IPS-15b (cell line): ENCODE results near the gene WDR88.
A peak's percentile ranks its signal among the peaks of the same experiment; 100 is the strongest.
"Not testable (repeated sequence)": the region's sequence is repeated elsewhere in the genome, so short reads cannot be mapped to it uniquely, and the experiment has no call there.

ENCODE experiments used
- H3K27me3 ChIP-seq: one replicate; pipeline ENCODE4 v1.6.1; 2013; ENCODE audit warnings: low read length; ENCODE audit not compliant: control insufficient read depth, insufficient read depth
- H3K36me3 ChIP-seq: one replicate; pipeline ENCODE4 v1.6.1; 2013; ENCODE audit warnings: low read length; ENCODE audit not compliant: control insufficient read depth, insufficient read depth
- H3K4me1 ChIP-seq: one replicate; pipeline ENCODE4 v1.6.1; 2013; ENCODE audit warnings: mild to moderate bottlenecking, low read length; ENCODE audit not compliant: control insufficient read depth, insufficient read depth
- H3K4me3 ChIP-seq: one replicate; pipeline ENCODE4 v1.5.1; 2013; ENCODE audit warnings: low read depth, low read length
- H3K9ac ChIP-seq: one replicate; pipeline ENCODE4 v1.6.1; 2013; ENCODE audit warnings: low read depth, mild to moderate bottlenecking, low read length
- H3K9me3 ChIP-seq: one replicate; pipeline ENCODE4 v1.6.1; 2013; ENCODE audit warnings: mild to moderate bottlenecking, low read length; ENCODE audit not compliant: control insufficient read depth, insufficient read depth

The WDR88 gene

DNA sequence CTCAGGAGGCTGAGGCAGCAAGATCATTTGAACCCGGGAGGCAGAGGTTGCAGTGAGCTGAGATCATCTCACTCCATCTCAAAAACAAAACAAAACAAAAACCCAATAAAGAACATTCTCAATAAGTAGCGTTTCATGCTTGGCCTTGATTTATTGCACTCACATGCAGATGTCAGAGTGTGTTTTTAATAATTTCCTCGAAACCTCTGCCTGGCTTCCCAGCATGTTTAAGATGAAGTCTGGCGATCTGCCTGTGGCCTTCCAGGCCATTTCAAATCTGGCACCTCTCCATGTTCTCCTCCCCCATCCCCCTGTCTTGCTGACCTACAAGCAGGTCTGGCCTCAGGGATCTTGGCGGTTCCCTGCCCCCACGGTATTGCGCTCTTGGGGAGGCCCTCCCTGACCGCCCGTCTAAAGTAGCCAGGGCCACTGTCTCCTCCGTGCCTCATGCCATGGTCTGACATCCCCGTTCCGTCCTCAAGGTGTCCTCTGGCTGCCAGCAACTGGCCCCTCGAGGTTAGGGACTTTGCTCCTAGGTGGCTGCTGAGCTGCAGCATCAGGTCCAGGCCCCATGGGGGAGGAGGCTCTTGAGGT, 1.6 kb downstream of the WDR88 start:
- H3K4me3 ChIP-seq = no peak overlapping the region
- H3K4me1 ChIP-seq = no peaks in the 10 kb centered on the region
- H3K36me3 ChIP-seq = peaks cover 3% of the 10 kb centered on the region
- H3K9me3 ChIP-seq = no peaks in the 10 kb centered on the region
- no peak overlapping the region for H3K9ac ChIP-seq
- no peaks in the 10 kb centered on the region for H3K27me3 ChIP-seq

DNA sequence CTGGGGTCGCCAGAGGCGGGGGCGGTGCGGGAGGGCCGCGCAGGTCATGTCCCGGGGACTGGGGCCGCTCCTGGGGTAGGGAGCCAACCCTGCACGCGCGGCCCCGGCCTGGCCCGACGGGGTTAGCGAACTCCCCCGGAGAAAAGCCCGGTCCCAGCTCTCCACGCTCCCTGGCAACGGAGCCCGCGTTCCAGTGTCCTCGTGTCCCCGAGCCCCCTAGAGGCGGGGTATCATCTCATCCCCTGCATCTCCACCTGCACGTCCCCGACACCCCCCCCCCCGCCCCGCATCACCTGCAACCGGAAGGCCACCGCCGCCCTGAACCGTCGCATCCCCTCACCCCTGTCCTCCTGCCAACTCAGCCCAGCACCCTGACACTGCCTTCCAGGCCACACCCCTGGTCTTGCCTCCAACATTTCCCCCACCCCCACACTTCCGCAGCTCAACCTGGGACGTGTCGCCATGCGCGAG, 2.7 kb downstream of the WDR88 start:
- Histone ChIP-seq H3K27me3 (no peaks in the 10 kb centered on the region), H3K4me1 (no peaks in the 10 kb centered on the region), H3K4me3 (peak overlapping the region; percentile 26), H3K9me3 (no peaks in the 10 kb centered on the region), H3K9ac (no peak overlapping the region), H3K36me3 (peaks cover 3% of the 10 kb centered on the region)

DNA sequence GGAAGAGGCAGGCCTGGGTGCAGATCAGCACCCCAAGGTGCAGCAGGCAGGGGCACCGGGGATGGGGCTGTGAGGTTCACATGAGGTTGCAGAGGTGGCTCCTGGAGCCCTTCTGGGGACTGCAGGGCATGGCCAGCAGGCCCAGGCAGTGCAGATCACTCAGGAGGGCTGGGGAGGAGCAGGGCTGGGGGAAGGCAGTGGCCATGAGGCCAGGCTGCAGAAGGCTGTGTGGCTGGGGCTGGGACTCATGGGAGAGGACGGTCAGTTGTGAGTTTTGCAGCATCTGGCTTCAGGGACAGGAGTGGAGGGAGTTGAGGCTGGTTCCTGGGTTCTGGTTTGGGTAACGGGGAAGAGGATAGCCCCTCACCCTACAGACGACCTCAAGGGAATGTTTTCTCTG, 7.3 kb downstream of the WDR88 start:
- H3K36me3 ChIP-seq = no peaks in the 10 kb centered on the region
- H3K27me3 ChIP-seq = no peaks in the 10 kb centered on the region
- no peaks in the 10 kb centered on the region for H3K4me1 ChIP-seq
- no peak overlapping the region for H3K4me3 ChIP-seq
- H3K9ac ChIP-seq = no peak overlapping the region
- no peaks in the 10 kb centered on the region for H3K9me3 ChIP-seq

DNA sequence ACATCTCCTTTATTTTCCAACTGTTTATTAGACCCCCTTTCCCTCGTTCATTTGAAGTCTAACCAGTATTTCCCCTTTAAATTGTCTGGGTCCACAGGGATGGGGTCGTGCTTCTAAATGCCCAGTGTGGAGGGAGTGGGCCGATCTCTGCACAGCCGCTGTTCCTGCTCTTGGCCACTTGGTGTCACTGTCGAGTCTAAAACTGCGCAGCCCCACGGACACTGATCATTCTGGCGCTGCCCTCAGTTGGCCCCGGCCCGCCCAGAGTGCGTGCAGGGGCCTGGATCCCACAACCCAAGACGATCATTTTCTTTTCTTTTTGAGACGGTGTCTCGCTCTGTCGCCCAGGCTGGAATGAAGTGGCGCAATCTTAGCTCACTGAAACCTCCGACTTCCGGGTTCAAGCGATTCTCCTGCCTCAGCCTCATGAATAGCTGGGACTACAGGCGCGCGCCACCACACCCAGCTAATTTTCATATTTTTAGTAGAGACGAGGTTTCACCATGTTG, 12.0 kb downstream of the WDR88 start:
- Histone ChIP-seq H3K27me3 (peaks cover 4% of the 10 kb centered on the region), H3K4me1 (no peaks in the 10 kb centered on the region), H3K36me3 (no peaks in the 10 kb centered on the region), H3K4me3 (no peak overlapping the region), H3K9me3 (no peaks in the 10 kb centered on the region), H3K9ac (no peak overlapping the region)

DNA sequence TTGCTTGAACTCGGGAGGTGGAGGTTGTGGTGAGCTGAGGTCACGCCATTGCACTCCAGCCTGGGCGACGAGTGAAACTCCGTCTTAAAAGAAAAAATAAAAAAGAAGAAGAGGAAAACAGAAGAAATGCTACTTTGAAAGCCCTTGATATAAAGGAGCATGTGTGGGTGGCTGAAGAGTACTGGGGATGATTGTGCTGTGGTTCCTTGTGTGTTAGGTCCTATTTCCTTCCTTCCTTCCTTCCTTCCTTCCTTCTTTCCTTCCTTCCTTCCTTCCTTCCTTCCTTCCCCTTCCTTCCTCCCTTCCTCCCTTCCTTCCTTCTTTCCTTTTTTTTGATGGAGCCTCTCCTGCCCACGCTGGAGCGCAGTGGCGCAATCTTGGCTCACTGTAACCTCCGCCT, 14.3 kb downstream of the WDR88 start:
- no peak overlapping the region for H3K9ac ChIP-seq
- no peaks in the 10 kb centered on the region for H3K4me1 ChIP-seq
- H3K27me3 ChIP-seq = peaks cover 4% of the 10 kb centered on the region
- no peaks in the 10 kb centered on the region for H3K9me3 ChIP-seq
- H3K36me3 ChIP-seq = no peaks in the 10 kb centered on the region
- no peak overlapping the region for H3K4me3 ChIP-seq

DNA sequence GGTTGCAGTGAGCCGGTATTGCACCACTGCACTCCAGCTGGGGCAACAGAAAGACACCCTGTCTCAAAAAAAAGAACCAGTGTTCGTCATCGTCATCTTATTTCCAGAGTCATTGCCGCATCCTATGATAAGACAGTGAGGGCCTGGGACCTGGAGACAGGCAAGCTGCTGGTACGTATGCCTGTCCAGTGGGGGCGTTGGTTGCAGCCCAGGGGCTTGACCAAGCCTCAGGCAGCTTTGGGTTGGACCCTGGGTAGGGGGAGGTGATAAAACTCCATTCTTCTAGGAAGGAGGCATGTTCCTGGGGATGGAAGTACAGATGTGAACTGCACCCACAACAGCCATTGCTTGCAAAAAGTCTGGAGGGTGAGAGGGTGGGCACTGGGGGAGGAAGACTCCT, 15.6 kb downstream of the WDR88 start:
- H3K4me3 ChIP-seq = no peak overlapping the region
- peaks cover 4% of the 10 kb centered on the region for H3K27me3 ChIP-seq
- no peaks in the 10 kb centered on the region for H3K36me3 ChIP-seq
- H3K9me3 ChIP-seq = no peaks in the 10 kb centered on the region
- H3K9ac ChIP-seq = no peak overlapping the region
- H3K4me1 ChIP-seq = no peaks in the 10 kb centered on the region

DNA sequence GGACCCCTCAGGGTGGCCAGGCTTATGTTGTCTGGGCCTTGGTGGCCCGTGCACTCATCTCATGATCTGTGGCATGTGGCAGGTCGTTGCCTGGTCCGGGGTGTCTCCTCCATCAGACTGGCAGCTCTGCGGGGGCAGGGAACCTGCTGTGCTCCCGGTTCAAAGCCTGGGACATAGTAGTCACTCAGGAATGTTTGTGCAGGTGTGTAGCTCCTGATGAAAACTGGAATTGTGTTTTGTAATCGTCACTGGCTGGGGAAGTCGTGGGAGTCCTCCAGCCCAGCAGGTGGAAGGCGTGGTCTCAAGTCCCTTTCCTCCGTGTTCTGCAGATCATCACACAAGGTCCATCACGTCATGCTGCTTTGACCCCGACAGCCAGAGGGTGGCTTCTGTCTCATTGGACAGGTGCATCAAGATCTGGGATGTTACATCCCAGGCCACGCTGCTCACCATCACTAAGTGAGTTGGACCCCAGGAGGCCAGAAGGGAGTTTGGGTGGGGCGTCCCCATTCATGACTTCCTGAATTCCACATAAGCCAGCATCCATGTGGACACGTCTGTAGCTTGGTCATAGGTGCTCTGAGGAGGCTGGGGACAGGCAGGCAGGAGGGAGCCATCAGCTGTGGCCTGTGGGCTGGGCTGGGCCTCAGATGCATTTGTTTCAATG, 19.1 kb downstream of the WDR88 start:
- no peaks in the 10 kb centered on the region for H3K4me1 ChIP-seq
- no peak overlapping the region for H3K9ac ChIP-seq

DNA sequence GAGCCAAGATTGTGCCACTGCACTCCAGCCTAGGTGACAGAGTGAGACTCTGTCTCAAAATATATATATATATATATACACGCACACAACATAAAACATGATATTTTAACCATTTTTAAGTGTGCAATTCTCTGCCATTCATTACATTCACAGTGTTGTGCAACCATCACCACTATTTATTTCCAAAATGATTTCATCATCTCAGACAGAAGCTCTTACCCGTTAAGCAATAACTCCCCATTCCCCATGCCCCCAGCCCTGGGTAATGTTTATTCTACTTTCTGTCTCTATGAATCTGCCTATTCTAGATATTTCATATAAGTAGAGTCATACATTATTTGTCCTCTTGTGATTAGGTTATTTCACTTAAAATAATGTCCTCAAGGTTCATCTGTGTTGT, 20.3 kb downstream of the WDR88 start:
- Histone ChIP-seq H3K36me3 (no peaks in the 10 kb centered on the region), H3K9ac (no peak overlapping the region), H3K4me3 (no peak overlapping the region), H3K27me3 (no peaks in the 10 kb centered on the region), H3K4me1 (no peaks in the 10 kb centered on the region), H3K9me3 (no peaks in the 10 kb centered on the region)

More for the DNA sequence above, 19.1 kb downstream of the WDR88 start:
- Histone ChIP-seq H3K36me3 (no peaks in the 10 kb centered on the region), H3K27me3 (no peaks in the 10 kb centered on the region), H3K4me3 (no peak overlapping the region), H3K9me3 (no peaks in the 10 kb centered on the region)

DNA sequence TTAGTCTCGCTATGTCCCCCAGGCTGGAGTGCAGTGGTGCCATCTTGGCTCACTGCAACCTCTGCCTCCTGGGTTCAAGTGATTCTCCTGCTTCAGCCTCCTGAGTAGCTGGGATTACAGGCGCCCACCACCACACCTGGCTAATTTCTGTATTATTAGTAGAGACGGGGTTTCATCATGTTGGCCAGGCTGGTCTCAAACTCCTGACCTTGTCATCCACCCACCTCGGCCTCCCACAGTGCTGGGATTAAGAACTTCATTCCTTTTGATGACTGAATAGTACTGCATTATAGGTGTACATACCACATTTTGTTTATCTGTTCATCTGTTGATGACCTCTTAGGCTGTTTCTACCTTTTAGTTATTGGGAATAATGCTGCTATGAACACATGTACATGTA, 20.7 kb downstream of the WDR88 start:
- not testable (repeated sequence) for H3K27me3 ChIP-seq, H3K36me3 ChIP-seq, H3K9ac ChIP-seq, H3K4me1 ChIP-seq, H3K9me3 ChIP-seq, H3K4me3 ChIP-seq

DNA sequence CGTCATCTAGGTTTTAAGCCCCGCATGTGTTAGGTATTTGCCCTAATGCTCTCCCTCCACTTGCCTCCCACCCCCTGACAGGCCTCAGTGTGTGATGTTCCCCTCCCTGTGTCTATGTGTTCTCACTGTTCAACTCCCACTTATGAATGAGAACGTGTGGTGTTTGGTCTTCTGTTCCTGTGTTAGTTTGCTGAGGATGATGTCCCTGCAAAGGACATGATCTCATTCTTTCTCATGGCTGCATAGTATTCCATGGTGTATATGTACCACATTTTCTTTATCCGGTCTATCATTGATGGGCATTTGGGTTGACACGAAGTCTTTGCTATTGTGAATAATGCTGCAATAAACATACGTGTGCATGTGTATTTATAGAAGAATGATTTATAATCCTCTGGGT, 22.4 kb downstream of the WDR88 start:
- H3K4me1 ChIP-seq, H3K9ac ChIP-seq, H3K4me3 ChIP-seq, H3K36me3 ChIP-seq, H3K9me3 ChIP-seq, H3K27me3 ChIP-seq: not testable (repeated sequence)

DNA sequence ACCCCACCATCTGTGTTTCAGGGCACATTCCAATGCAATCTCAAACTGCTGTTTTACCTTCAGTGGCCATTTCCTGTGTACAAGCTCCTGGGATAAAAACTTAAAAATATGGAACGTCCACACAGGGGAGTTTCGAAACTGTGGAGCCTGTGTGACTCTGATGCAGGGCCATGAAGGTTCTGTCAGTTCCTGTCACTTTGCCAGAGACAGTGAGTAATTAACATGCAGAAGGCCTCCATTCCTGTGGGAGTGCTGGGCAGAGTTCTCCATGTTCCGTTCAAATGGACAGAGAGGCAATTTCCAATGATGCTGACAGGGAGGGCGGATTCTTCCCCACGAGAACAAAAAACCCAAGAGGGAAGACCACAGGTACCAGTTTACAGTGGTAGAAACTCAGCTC, 24.4 kb downstream of the WDR88 start:
- Histone ChIP-seq H3K27me3 (no peaks in the 10 kb centered on the region), H3K4me3 (no peak overlapping the region), H3K9me3 (no peaks in the 10 kb centered on the region), H3K4me1 (no peaks in the 10 kb centered on the region), H3K9ac (no peak overlapping the region), H3K36me3 (no peaks in the 10 kb centered on the region)

DNA sequence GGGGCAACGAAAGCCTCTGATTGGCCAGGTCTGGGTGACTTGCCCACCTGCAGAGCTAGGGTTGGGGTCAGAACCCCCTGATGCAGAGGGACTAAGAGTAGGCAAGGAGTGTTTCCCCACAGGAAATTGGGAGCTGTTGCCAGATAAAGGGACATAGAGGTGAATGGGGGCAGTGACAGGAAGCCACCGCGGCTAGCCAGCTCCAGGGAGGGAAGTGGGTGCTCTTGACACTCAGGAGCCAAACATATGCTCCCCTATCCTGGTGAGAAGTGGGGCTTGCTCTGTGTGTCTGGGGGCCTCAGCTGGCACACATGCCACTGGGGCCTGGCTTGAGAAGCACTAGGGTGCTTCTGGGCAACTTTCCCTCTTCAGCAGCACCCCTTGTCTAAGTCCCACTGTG, 26.0 kb downstream of the WDR88 start:
- Histone ChIP-seq H3K9me3 (no peaks in the 10 kb centered on the region), H3K4me3 (no peak overlapping the region)

More for the DNA sequence above, 26.0 kb downstream of the WDR88 start:
- H3K36me3 ChIP-seq = no peaks in the 10 kb centered on the region
- H3K9ac ChIP-seq = no peak overlapping the region
- no peaks in the 10 kb centered on the region for H3K4me1 ChIP-seq
- no peaks in the 10 kb centered on the region for H3K27me3 ChIP-seq
